Ishikawa (cell line): ENCODE measurements around the gene ADCY4.

Experiments
- CREB1 ChIP-seq: IDR thresholded peaks from 2 replicates; pipeline ENCODE4 v1.6.1; 2012; ENCODE audit warnings: low read depth
- EP300 ChIP-seq: IDR thresholded peaks from 2 replicates; pipeline ENCODE4 v1.6.1; 2012; ENCODE audit warnings: borderline replicate concordance
- MAX ChIP-seq: IDR thresholded peaks from 2 replicates; pipeline ENCODE4 v1.6.1; 2012
- YY1 ChIP-seq: IDR thresholded peaks from 2 replicates; pipeline ENCODE4 v1.6.1; 2012; ENCODE audit warnings: low read depth
- TF ChIP-seq, protein P1 (sequence below): IDR thresholded peaks from 2 replicates; pipeline ENCODE4 v1.6.1; 2012; ENCODE audit warnings: low read depth, mild to moderate bottlenecking

- TF ChIP-seq MAX (no peak), YY1 (no peak), EP300 (no peak), CREB1 (no peak)
- TF ChIP-seq, protein P1, sequence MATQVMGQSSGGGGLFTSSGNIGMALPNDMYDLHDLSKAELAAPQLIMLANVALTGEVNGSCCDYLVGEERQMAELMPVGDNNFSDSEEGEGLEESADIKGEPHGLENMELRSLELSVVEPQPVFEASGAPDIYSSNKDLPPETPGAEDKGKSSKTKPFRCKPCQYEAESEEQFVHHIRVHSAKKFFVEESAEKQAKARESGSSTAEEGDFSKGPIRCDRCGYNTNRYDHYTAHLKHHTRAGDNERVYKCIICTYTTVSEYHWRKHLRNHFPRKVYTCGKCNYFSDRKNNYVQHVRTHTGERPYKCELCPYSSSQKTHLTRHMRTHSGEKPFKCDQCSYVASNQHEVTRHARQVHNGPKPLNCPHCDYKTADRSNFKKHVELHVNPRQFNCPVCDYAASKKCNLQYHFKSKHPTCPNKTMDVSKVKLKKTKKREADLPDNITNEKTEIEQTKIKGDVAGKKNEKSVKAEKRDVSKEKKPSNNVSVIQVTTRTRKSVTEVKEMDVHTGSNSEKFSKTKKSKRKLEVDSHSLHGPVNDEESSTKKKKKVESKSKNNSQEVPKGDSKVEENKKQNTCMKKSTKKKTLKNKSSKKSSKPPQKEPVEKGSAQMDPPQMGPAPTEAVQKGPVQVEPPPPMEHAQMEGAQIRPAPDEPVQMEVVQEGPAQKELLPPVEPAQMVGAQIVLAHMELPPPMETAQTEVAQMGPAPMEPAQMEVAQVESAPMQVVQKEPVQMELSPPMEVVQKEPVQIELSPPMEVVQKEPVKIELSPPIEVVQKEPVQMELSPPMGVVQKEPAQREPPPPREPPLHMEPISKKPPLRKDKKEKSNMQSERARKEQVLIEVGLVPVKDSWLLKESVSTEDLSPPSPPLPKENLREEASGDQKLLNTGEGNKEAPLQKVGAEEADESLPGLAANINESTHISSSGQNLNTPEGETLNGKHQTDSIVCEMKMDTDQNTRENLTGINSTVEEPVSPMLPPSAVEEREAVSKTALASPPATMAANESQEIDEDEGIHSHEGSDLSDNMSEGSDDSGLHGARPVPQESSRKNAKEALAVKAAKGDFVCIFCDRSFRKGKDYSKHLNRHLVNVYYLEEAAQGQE = no peak
These were observed 46.6 kb upstream of the ADCY4 start for GRCh38 chr14:24381363-24382063.
